GM18867 (cell line): ENCODE results near the gene SLC12A8.

Source experiments
- ATAC-seq: cut with Tn5 transposase; IDR thresholded peaks from one replicate; pipeline ENCODE4 v1.9.1; 2021; ENCODE audit warnings: mild to moderate bottlenecking, moderate library complexity; ENCODE audit not compliant: unreplicated experiment

Gene SLC12A8

GRCh38 chr3:125033616-125034015, 178.9 kb downstream of the SLC12A8 start:
- ATAC-seq = no peak

DNA sequence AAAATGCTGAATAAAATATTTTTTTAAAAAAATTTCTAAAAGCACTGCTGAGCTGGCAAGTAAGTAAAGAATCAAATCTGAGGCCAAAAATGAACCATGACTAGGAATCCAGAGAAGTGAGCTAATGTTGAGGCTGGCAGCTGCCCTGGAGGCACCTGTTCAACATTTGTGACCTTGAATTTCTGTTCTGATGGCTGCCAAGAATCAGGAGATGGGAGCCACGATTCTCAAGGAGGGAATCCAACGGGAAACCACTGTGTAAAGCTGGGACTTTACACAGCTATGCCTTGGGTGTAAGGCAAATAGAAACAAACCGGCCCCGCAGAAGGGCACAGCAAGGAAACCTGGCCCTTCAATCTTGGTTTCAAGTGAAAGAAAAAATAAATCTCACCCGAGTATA, 179.4 kb downstream of the SLC12A8 start:
- no peak for ATAC-seq

DNA sequence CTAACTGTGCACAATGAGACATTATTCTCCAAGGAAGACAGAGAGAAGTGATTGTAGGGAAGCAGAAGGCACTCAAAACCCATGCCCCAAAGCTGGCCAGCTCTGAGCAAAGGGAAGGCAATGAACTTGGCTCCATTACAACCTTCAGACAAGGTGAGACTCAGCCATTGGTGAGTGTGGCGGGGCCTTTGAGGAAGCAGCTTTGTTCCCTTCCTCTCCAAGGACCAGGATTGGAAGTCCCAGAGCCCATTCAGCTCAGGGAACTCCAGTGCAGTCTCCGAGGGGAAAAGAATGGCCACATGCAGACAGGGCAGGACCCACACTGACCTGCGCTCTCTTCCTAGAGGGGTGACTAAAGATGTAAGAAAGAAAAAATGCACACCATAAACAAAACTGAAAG, 179.9 kb downstream of the SLC12A8 start:
- ATAC-seq = no peak
